HCT116 (cell line): ENCODE data around the gene ARCN1.

Experiments
- CBX3 ChIP-seq: IDR thresholded peaks from 2 replicates; pipeline ENCODE4 v1.6.1; 2012; ENCODE audit warnings: low read depth
- CTCF ChIP-seq, 3 experiments: fragments of 200-600 bp in 1 of 3; sonication (generic) in 1 of 3; IDR thresholded peaks in 2 of 3; conservative IDR thresholded peaks in 1 of 3; 2 replicates each; pipeline ENCODE4 v1.5.1; 2012 to 2017; ENCODE audit warnings: low read depth in 2 of 3, low read length in 2 of 3, antibody characterized with exemption in 1 of 3, borderline replicate concordance in 1 of 3, control low read depth in 1 of 3, mild to moderate bottlenecking in 1 of 3, mixed read lengths in 1 of 3, mixed run types in 1 of 3, moderate library complexity in 1 of 3; ENCODE audit not compliant: insufficient read depth in 1 of 3
- EGR1 ChIP-seq: IDR thresholded peaks from 2 replicates; pipeline ENCODE4 v1.6.1; 2012; ENCODE audit warnings: low read depth
- ELF1 ChIP-seq: IDR thresholded peaks from 2 replicates; pipeline ENCODE4 v1.6.1; 2012; ENCODE audit warnings: low read depth, borderline replicate concordance
- EZH2phosphoT487 ChIP-seq: fragments of 200-600 bp; IDR thresholded peaks from 2 replicates; pipeline ENCODE4 v1.6.1; 2018; ENCODE audit warnings: antibody characterized with exemption, borderline replicate concordance
- FOSL1 ChIP-seq: IDR thresholded peaks from 2 replicates; pipeline ENCODE4 v1.6.1; 2012; ENCODE audit warnings: low read depth
- MAX ChIP-seq: IDR thresholded peaks from 2 replicates; pipeline ENCODE4 v1.6.1; 2012
- POLR2A ChIP-seq: IDR thresholded peaks from 2 replicates; pipeline ENCODE4 v1.7.0; 2011; ENCODE audit warnings: borderline replicate concordance; ENCODE audit not compliant: insufficient read depth, insufficient read length; ENCODE audit errors: extremely low read depth
- POLR2AphosphoS5 ChIP-seq: IDR thresholded peaks from 2 replicates; pipeline ENCODE4 v1.6.1; 2011; ENCODE audit warnings: mild to moderate bottlenecking, low read depth, low read length, moderate library complexity
- RAD21 ChIP-seq: IDR thresholded peaks from 2 replicates; pipeline ENCODE4 v1.6.1; 2012; ENCODE audit warnings: low read depth, mild to moderate bottlenecking
- SIN3A ChIP-seq: IDR thresholded peaks from 2 replicates; pipeline ENCODE4 v1.6.1; 2012; ENCODE audit warnings: low read depth
- SP1 ChIP-seq: IDR thresholded peaks from 2 replicates; pipeline ENCODE4 v1.6.1; 2012; ENCODE audit warnings: low read depth
- ZNF274 ChIP-seq: fragments of 200-500 bp; sonication (Bioruptor generic); IDR thresholded peaks from 2 replicates; pipeline ENCODE4 v1.6.1; 2014; ENCODE audit warnings: mild to moderate bottlenecking, low read depth, low read length, inconsistent platforms
- TF ChIP-seq, protein P1 (sequence below): IDR thresholded peaks from 2 replicates; pipeline ENCODE4 v1.6.1; 2012

GRCh38 chr11:118526688-118527087 lies 45.5 kb upstream of the ARCN1 start:
- TF ChIP-seq CTCF (IDR thresholded peaks at IDR 0.05 in 2 of 3, conservative IDR thresholded peaks at IDR 0.05 in 1 of 3; ENCODE audit: borderline replicate concordance in 1 of 3, insufficient read depth in 1 of 3, low read depth in 2 of 3, low read length in 2 of 3) (no peak), CBX3 (no peak), POLR2A (no peak), SP1 (no peak), ZNF274 (no peak), POLR2AphosphoS5 (no peak), EZH2phosphoT487 (no peak), EGR1 (no peak), RAD21 (no peak), SIN3A (no peak), FOSL1 (no peak), ELF1 (no peak), MAX (no peak)
- TF ChIP-seq, protein P1, sequence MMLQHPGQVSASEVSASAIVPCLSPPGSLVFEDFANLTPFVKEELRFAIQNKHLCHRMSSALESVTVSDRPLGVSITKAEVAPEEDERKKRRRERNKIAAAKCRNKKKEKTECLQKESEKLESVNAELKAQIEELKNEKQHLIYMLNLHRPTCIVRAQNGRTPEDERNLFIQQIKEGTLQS: no peak
